ENCODE data around the gene RGS11.

Gene RGS11

DNA sequence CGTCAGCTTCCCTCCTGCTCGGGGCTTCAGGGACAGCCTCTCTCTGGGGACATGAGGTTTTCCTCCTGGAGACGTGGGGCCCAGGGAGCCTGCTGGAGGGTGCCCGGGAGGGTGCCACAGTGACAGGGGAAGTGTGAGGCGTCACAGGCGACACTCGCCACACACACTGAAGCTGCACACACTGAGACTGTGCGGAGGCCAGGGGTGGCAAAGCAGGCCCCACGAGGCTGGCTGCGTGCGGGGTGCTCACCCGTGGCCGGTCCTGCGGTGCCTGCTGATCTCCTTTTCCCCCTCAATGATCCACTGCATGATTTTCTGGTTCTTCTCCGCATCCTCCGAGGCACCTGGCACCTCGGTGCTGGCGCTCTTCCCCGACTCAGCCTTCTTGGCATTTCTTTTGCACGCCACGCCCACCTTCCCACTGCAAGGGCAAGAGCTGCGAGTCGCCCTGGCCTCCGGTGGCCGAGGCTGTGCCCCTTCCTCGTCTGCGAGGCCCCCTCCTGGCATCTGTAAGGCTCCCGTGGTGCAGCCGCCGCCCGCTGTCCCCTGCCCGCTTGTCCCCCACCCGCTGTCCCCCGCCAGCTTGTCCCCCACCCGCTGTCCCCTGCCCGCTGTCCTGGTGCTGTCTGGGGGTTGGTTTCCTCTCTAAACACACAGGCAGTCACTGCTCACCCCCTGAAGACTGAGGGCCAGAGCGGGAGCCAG is 21.2 kb upstream of the RGS11 start:
- Histone ChIP-seq H3K9ac (ENCODE audit: low read length) (no peak overlapping the region), H3K27ac (ENCODE audit: low read depth, low read length) (no peak overlapping the region), H3K4me3 (ENCODE audit: low read depth, low read length) (no peak overlapping the region)

GRCh38 chr16:296276-296675 is 20.5 kb upstream of the RGS11 start:
- no peak overlapping the region for H3K9ac ChIP-seq (ENCODE audit: low read length)
- H3K4me1 ChIP-seq (ENCODE audit: control insufficient read depth, insufficient read depth, low read length) = no peaks in the 10 kb centered on the region
- H3K4me3 ChIP-seq (ENCODE audit: low read depth, low read length) = no peak overlapping the region
- no peak overlapping the region for H3K27ac ChIP-seq (ENCODE audit: low read depth, low read length)
- H3K9me3 ChIP-seq (ENCODE audit: control insufficient read depth, insufficient read depth, low read depth, low read length) = no peaks in the 10 kb centered on the region
- H3K27me3 ChIP-seq (ENCODE audit: control insufficient read depth, insufficient read depth, low read length) = no peaks in the 10 kb centered on the region
- peaks cover 49% of the 10 kb centered on the region for H3K36me3 ChIP-seq (ENCODE audit: control insufficient read depth, insufficient read depth, low read length)

More for the DNA sequence above, 21.2 kb upstream of the RGS11 start:
- H3K27me3 ChIP-seq (ENCODE audit: control insufficient read depth, insufficient read depth, low read length) = no peaks in the 10 kb centered on the region
- peaks cover 46% of the 10 kb centered on the region for H3K36me3 ChIP-seq (ENCODE audit: control insufficient read depth, insufficient read depth, low read length)
- H3K4me1 ChIP-seq (ENCODE audit: control insufficient read depth, insufficient read depth, low read length) = no peaks in the 10 kb centered on the region
- no peaks in the 10 kb centered on the region for H3K9me3 ChIP-seq (ENCODE audit: control insufficient read depth, insufficient read depth, low read depth, low read length)

DNA sequence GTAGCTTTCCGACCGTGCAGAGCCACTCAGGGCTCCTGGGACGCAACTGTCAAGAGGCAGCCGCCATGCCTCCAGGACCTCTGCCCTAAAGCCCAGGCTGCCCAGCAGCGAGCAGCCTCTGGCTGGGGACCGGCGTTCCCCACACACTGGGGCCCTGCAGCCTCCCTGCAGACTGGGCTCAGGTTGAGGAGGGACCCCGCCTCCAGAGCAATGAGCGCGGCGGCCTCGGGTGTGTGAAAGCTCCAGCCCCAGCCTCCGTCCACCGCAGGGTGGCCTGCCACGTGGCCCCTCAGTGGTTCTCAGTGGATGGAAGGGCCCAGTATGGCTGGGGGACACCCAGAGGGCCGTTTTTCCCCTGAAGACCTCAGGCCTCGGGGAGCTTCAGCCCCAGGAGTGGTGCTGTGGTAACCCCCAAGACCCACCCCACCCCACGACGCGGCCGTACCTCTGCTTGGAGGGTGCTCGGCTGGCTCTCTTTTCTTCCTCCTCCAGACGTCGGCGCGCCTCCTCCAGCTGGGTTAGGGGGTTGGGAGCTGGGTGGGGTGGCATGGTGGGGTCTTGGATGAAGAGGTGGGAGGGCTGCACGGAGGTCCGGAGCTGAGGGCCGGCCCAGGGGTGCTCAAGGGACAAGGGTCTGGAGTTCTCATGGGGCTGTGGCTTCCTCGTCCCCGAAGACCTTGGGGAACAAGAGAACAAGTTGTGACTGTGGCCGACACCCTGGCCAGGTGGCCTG is 17.5 kb upstream of the RGS11 start:
- Histone ChIP-seq H3K4me1 (ENCODE audit: control insufficient read depth, insufficient read depth, low read length) (no peaks in the 10 kb centered on the region), H3K9ac (ENCODE audit: low read length) (no peak overlapping the region), H3K27me3 (ENCODE audit: control insufficient read depth, insufficient read depth, low read length) (no peaks in the 10 kb centered on the region), H3K9me3 (ENCODE audit: control insufficient read depth, insufficient read depth, low read depth, low read length) (no peaks in the 10 kb centered on the region), H3K36me3 (ENCODE audit: control insufficient read depth, insufficient read depth, low read length) (peaks cover 76% of the 10 kb centered on the region), H3K4me3 (ENCODE audit: low read depth, low read length) (no peak overlapping the region), H3K27ac (ENCODE audit: low read depth, low read length) (no peak overlapping the region)

DNA sequence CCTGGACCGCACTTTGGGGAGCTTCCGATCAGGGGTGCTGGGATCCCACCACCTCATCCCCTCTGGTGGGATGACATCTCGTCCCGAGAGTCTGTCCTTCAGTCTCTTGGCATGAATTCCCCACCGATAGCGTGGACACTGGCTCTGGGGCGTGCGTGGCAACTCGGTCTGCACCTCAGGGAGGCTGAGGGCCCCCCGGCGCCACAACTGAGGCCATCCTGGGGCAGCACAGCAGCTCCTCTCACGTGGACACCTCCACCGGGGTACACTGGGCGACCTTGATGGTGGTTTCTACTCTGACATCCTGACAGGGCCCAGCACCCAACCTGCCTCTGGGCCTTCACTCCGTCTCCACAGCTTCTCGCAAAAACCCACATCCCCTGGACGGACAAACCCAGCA is 15.8 kb upstream of the RGS11 start:
- H3K4me1 ChIP-seq (ENCODE audit: control insufficient read depth, insufficient read depth, low read length) = no peaks in the 10 kb centered on the region
- no peaks in the 10 kb centered on the region for H3K9me3 ChIP-seq (ENCODE audit: control insufficient read depth, insufficient read depth, low read depth, low read length)
- no peak overlapping the region for H3K9ac ChIP-seq (ENCODE audit: low read length)
- no peaks in the 10 kb centered on the region for H3K27me3 ChIP-seq (ENCODE audit: control insufficient read depth, insufficient read depth, low read length)
- H3K27ac ChIP-seq (ENCODE audit: low read depth, low read length) = no peak overlapping the region
- peaks cover 74% of the 10 kb centered on the region for H3K36me3 ChIP-seq (ENCODE audit: control insufficient read depth, insufficient read depth, low read length)
- no peak overlapping the region for H3K4me3 ChIP-seq (ENCODE audit: low read depth, low read length)

DNA sequence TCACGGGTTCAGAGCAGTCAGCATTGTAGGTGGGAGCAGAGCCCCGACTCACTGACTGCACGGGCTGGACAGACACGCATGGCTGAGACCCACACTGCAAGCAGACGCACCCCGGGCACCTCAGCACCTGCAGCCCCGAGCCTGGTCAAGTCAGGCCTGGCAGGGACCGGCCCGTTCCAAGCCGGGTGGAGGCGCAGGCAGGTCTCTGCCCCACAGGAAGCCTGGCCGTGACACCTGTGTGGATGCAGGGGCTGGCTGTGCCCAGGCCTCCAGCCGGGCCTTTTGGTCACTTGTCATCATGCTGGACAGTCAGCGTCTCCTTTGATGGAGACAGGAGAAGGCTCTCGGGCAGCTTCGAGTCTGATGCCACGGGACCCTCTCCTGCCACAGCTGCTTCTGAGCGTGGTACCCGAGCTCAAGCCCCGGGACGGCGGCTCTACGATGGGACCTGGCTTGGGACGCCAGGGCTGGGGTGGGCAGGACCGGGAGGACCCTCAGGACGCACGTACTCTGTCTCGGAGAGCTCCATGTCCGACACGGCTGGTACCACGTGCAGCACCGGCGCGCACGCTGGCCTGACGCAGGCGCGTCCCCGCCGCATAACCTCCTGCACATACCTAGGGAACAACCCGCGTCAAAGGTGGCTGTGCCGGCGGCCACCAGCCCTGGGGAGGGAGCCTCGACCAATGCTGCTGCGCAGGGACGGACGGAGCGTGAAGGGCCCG is 15.1 kb upstream of the RGS11 start:
- H3K9me3 ChIP-seq (ENCODE audit: control insufficient read depth, insufficient read depth, low read depth, low read length) = no peaks in the 10 kb centered on the region
- no peaks in the 10 kb centered on the region for H3K4me1 ChIP-seq (ENCODE audit: control insufficient read depth, insufficient read depth, low read length)
- H3K36me3 ChIP-seq (ENCODE audit: control insufficient read depth, insufficient read depth, low read length) = peaks cover 72% of the 10 kb centered on the region
- H3K27ac ChIP-seq (ENCODE audit: low read depth, low read length) = no peak overlapping the region
- H3K9ac ChIP-seq (ENCODE audit: low read length) = no peak overlapping the region
- no peak overlapping the region for H3K4me3 ChIP-seq (ENCODE audit: low read depth, low read length)
- H3K27me3 ChIP-seq (ENCODE audit: control insufficient read depth, insufficient read depth, low read length) = no peaks in the 10 kb centered on the region

DNA sequence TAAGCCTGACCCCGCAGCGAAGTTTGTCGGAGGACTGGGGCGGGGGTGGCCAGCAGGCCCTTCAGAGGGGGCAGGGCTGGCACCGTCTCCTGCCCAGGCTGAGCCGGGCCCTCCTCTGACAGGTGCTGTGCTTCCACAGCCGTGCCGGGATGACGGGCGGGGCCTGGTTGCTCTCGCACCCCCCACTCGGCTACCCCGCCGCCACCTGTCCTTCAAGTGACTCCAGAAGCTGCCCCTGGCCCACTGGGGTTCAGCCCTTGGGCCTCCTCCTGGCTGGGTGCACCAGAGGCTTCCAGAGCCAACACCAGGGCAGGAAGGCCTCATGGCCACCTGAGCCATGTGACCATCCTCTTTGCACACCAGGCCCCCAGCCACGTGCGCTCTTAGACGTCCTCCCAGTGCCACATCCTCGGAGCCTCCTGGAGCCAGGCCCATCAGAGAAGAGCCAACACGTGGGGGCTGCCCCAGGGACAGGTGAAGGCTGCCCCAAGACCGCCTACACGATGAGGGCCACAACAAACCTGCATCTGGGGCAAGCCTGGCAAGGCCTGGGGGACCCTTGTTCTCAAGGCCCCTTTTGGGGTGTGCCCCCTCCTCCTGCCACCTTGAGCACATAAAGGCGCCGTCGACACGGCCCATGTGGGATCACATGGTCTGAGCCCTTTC is 14.4 kb upstream of the RGS11 start:
- Histone ChIP-seq H3K27ac (ENCODE audit: low read depth, low read length) (no peak overlapping the region), H3K9ac (ENCODE audit: low read length) (no peak overlapping the region), H3K36me3 (ENCODE audit: control insufficient read depth, insufficient read depth, low read length) (peaks cover 72% of the 10 kb centered on the region), H3K9me3 (ENCODE audit: control insufficient read depth, insufficient read depth, low read depth, low read length) (no peaks in the 10 kb centered on the region), H3K4me3 (ENCODE audit: low read depth, low read length) (no peak overlapping the region), H3K4me1 (ENCODE audit: control insufficient read depth, insufficient read depth, low read length) (no peaks in the 10 kb centered on the region), H3K27me3 (ENCODE audit: control insufficient read depth, insufficient read depth, low read length) (no peaks in the 10 kb centered on the region)

DNA sequence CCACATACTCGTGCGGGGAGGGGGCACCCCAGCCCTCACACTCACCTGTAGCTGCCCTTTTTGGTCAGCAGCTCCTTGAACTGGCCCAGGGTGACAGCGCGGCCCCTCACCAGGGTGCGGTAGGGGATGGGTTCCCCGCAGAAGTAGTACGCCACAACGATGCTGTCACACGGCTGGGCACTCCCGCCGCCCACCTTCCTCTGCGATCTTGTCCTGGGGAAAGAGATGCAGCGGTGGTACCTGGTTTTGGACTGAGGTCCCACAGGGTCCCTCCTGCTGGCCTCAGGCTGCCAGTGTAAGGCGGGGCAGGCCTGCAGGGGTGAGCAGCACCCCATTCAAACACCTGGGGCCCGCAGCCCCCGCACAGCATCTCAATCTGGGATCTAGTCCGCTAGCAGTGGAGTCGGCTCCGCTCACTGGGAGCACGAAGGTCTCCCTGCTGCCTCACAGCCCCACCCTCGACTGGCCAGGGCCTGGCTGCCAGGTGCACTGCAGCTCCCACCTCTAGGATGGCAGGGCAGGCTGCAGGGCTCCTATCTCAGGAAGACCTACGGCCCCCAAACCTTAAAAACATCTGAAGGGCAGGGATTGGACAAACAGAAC is 13.8 kb upstream of the RGS11 start:
- H3K4me3 ChIP-seq (ENCODE audit: low read depth, low read length) = no peak overlapping the region
- H3K9ac ChIP-seq (ENCODE audit: low read length) = no peak overlapping the region
- no peak overlapping the region for H3K27ac ChIP-seq (ENCODE audit: low read depth, low read length)
- H3K4me1 ChIP-seq (ENCODE audit: control insufficient read depth, insufficient read depth, low read length) = no peaks in the 10 kb centered on the region
- H3K9me3 ChIP-seq (ENCODE audit: control insufficient read depth, insufficient read depth, low read depth, low read length) = no peaks in the 10 kb centered on the region
- no peaks in the 10 kb centered on the region for H3K27me3 ChIP-seq (ENCODE audit: control insufficient read depth, insufficient read depth, low read length)
- H3K36me3 ChIP-seq (ENCODE audit: control insufficient read depth, insufficient read depth, low read length) = peaks cover 76% of the 10 kb centered on the region

DNA sequence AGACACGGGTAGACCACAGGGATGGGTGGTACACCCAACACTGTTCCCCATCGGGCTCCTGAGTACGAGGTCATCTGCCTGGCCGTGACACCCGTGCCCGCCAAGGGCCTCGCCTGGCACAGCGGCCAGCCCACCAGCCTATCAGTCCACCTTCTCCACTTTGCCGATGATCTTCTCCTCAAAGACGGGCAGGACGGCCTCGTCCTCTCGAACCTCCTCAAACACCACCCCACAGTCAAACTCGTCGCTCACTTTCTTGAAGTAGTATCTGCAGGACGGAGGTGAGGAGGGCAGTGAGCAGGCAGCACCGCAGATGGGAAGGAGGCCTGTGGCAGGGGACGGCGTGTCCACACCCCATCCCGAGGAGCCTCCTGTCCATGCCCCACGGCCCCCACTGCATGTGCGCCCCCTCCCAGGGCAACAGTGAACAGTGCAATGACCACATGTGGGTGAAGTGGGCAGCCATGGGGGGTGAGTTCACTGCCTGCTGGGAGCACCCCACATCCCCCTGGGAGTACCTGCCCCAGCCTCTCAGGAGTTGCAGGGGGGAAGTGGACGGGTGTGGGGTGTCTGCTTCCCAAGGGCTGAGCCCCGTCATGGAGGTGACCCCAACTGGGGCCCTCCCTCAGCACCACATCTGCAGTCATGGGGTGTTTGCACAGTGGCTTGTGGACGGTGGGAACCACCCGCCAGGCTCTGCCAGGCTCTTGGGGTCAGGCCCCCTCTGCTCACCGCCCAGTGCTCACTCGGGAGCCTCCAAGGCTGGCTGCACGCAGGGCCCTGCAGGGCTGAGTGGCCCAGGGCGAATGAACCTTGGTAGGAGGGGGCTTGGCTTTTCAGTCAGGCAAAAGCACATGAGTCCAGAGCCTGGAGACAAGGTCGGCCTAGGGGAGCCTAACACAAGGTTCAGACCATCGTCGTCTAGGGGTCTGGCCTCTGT is 12.5 kb upstream of the RGS11 start:
- no peaks in the 10 kb centered on the region for H3K27me3 ChIP-seq (ENCODE audit: control insufficient read depth, insufficient read depth, low read length)

GRCh38 chr16:287298-287811 is 11.6 kb upstream of the RGS11 start:
- Histone ChIP-seq H3K36me3 (ENCODE audit: control insufficient read depth, insufficient read depth, low read length) (peaks cover 61% of the 10 kb centered on the region), H3K4me3 (ENCODE audit: low read depth, low read length) (no peak overlapping the region), H3K27ac (ENCODE audit: low read depth, low read length) (no peak overlapping the region), H3K9ac (ENCODE audit: low read length) (no peak overlapping the region), H3K27me3 (ENCODE audit: control insufficient read depth, insufficient read depth, low read length) (no peaks in the 10 kb centered on the region; the same call in 1 of the 2 replicates), H3K4me1 (ENCODE audit: control insufficient read depth, insufficient read depth, low read length) (no peaks in the 10 kb centered on the region), H3K9me3 (ENCODE audit: control insufficient read depth, insufficient read depth, low read depth, low read length) (no peaks in the 10 kb centered on the region)

More for the DNA sequence above, 12.5 kb upstream of the RGS11 start:
- Histone ChIP-seq H3K4me1 (ENCODE audit: control insufficient read depth, insufficient read depth, low read length) (no peaks in the 10 kb centered on the region), H3K9me3 (ENCODE audit: control insufficient read depth, insufficient read depth, low read depth, low read length) (no peaks in the 10 kb centered on the region), H3K27ac (ENCODE audit: low read depth, low read length) (no peak overlapping the region), H3K4me3 (ENCODE audit: low read depth, low read length) (no peak overlapping the region), H3K9ac (ENCODE audit: low read length) (no peak overlapping the region), H3K36me3 (ENCODE audit: control insufficient read depth, insufficient read depth, low read length) (peaks cover 70% of the 10 kb centered on the region)

Data from HUES6 (cell line).